GM23338 (cell line): ENCODE results near the gene ACOT8. TPM values are rescaled to one million over a fixed set of nuclear protein-coding genes. Genes with fewer than 3 reads are reported as not detected.

Source experiments
- ATAC-seq: fragments of 200-7000 bp; cut with Tn5 transposase; 3 replicates; pipeline ENCODE4 v1.9.1; 2020
- DNase-seq: peaks from one replicate; pipeline ENCODE4 v3.0.0-alpha.2; 2015; ENCODE audit warnings: low spot score
- H2AFZ ChIP-seq: fragments of 200-600 bp; sonication (generic); 2 replicates; pipeline ENCODE4 v1.8.0; 2016; ENCODE audit warnings: antibody characterized with exemption, mild to moderate bottlenecking, moderate library complexity
- H3F3A ChIP-seq: fragments of 200-600 bp; sonication (generic); replicated peaks from 2 replicates; pipeline ENCODE4 v1.8.0; 2017; ENCODE audit warnings: antibody characterized with exemption, mixed run types, low read depth
- H3K27ac ChIP-seq: fragments of 200-600 bp; sonication (generic); 2 replicates; pipeline ENCODE4 v1.6.1; 2016; ENCODE audit warnings: low read depth
- H3K27me3 ChIP-seq: fragments of 200-600 bp; sonication (generic); 2 replicates; pipeline ENCODE4 v1.8.0; 2016; ENCODE audit warnings: mild to moderate bottlenecking, mixed run types, moderate library complexity; ENCODE audit not compliant: insufficient read depth
- H3K36me3 ChIP-seq: fragments of 200-600 bp; sonication (generic); 2 replicates; pipeline ENCODE4 v1.8.0; 2016; ENCODE audit warnings: mild to moderate bottlenecking; ENCODE audit not compliant: insufficient read depth
- H3K4me1 ChIP-seq: fragments of 200-600 bp; sonication (generic); 2 replicates; pipeline ENCODE4 v1.8.0; 2016; ENCODE audit warnings: mild to moderate bottlenecking, moderate library complexity; ENCODE audit not compliant: insufficient read depth
- H3K4me2 ChIP-seq: fragments of 200-600 bp; sonication (generic); 2 replicates; pipeline ENCODE4 v1.7.1; 2017; ENCODE audit warnings: mixed run types
- H3K4me3 ChIP-seq: fragments of 200-600 bp; sonication (generic); 2 replicates; pipeline ENCODE4 v1.6.1; 2016; ENCODE audit warnings: mixed run types
- H3K79me2 ChIP-seq: fragments of 200-600 bp; sonication (generic); replicated peaks from 2 replicates; pipeline ENCODE4 v1.8.0; 2017; ENCODE audit warnings: mild to moderate bottlenecking; ENCODE audit not compliant: insufficient read depth
- H3K9me2 ChIP-seq: fragments of 200-600 bp; sonication (generic); 2 replicates; pipeline ENCODE4 v1.8.0; 2017; ENCODE audit not compliant: insufficient read depth
- H4K20me1 ChIP-seq: fragments of 200-600 bp; sonication (generic); replicated peaks from 2 replicates; pipeline ENCODE4 v1.8.0; 2017; ENCODE audit warnings: mild to moderate bottlenecking; ENCODE audit not compliant: insufficient read depth
- H3K27ac Mint-ChIP-seq: 2 replicates; pipeline ENCODE4 v1.8.0; 2020; ENCODE audit warnings: inconsistent platforms, mild to moderate bottlenecking, moderate library complexity, mixed read lengths
- H3K27me3 Mint-ChIP-seq: 3 replicates; pipeline ENCODE4 v1.8.0; 2022; ENCODE audit warnings: low read depth, mild to moderate bottlenecking, moderate library complexity, mixed read lengths, inconsistent platforms; ENCODE audit not compliant: insufficient read depth, poor library complexity
- H3K36me3 Mint-ChIP-seq: 3 replicates; pipeline ENCODE4 v1.8.0; 2021; ENCODE audit warnings: low read depth, mild to moderate bottlenecking, inconsistent platforms, moderate library complexity, mixed read lengths
- H3K4me1 Mint-ChIP-seq: 3 replicates; pipeline ENCODE4 v1.8.0; 2020; ENCODE audit warnings: mild to moderate bottlenecking, inconsistent platforms, mixed read lengths
- H3K4me3 Mint-ChIP-seq: 3 replicates; pipeline ENCODE4 v1.8.0; 2021; ENCODE audit warnings: moderate library complexity, mild to moderate bottlenecking, inconsistent platforms, mixed read lengths
- H3K9me3 Mint-ChIP-seq: 3 replicates; pipeline ENCODE4 v1.8.0; 2020; ENCODE audit warnings: moderate library complexity, mild to moderate bottlenecking, inconsistent platforms, mixed read lengths
- CREB1 ChIP-seq: fragments of 250-450 bp; sonication (Bioruptor Pico); IDR thresholded peaks from 2 replicates; pipeline ENCODE4 v1.5.0; 2020; ENCODE audit warnings: low read depth, mild to moderate bottlenecking, moderate library complexity
- EZH2 ChIP-seq: fragments of 200-600 bp; sonication (generic); IDR thresholded peaks from one replicate; pipeline ENCODE4 v1.8.0; 2017; ENCODE audit warnings: antibody characterized with exemption, mild to moderate bottlenecking, low read depth; ENCODE audit not compliant: unreplicated experiment
- EZH2phosphoT487 ChIP-seq: fragments of 200-600 bp; sonication (generic); IDR thresholded peaks from one replicate; pipeline ENCODE4 v1.8.1; 2018; ENCODE audit warnings: antibody characterized with exemption; ENCODE audit not compliant: unreplicated experiment
- NANOG ChIP-seq: IDR thresholded peaks from 2 replicates; pipeline ENCODE4 v1.6.1; 2016; ENCODE audit warnings: antibody characterized with exemption, borderline replicate concordance
- POLR2AphosphoS5 ChIP-seq: IDR thresholded peaks from 2 replicates; pipeline ENCODE4 v1.6.1; 2016; ENCODE audit warnings: antibody characterized with exemption, low read depth
- STAT1 ChIP-seq: IDR thresholded peaks from one replicate; pipeline ENCODE4 v1.6.1; 2016; ENCODE audit warnings: antibody characterized with exemption; ENCODE audit not compliant: unreplicated experiment
- ZNF114 ChIP-seq: fragments of 250-450 bp; sonication (Bioruptor Pico); IDR thresholded peaks from 2 replicates; pipeline ENCODE4 v1.5.0; 2020; ENCODE audit warnings: mild to moderate bottlenecking, moderate library complexity
- polyA plus RNA-seq: library from polyadenylated mRNA; unstranded; fragments of >200 nt; fragmentation: Nextera tagmentation; extraction: Ambion mirVana; gene quantifications from 2 replicates; pipeline ENCODE4 v1.2.1, GENCODE V29; 2016
- total RNA-seq: library from RNA; depleted of rRNA; stranded (reverse); fragments of >200 nt; shearing (Covaris generic); gene quantifications from 2 replicates; pipeline ENCODE4 v1.2.3, GENCODE V29; 2014
- TF ChIP-seq, protein P1 (sequence below): IDR thresholded peaks from one replicate; pipeline ENCODE4 v1.6.1; 2018; ENCODE audit warnings: antibody characterized with exemption; ENCODE audit not compliant: unreplicated experiment
- TF ChIP-seq, protein P2 (sequence below), 2 experiments: fragments of 200-600 bp in 1 of 2; sonication (generic) in 1 of 2; conservative IDR thresholded peaks; 2 replicates each; pipeline versions ENCODE4 v1.5.1 to v1.6.1; 2016 to 2017; ENCODE audit warnings: antibody characterized with exemption in 2 of 2, low read depth in 2 of 2, mild to moderate bottlenecking in 2 of 2, moderate library complexity in 1 of 2
- TF ChIP-seq, protein P3 (sequence below): fragments of 250-450 bp; sonication (Bioruptor Pico); IDR thresholded peaks from 2 replicates; pipeline ENCODE4 v1.5.0; 2020; ENCODE audit warnings: mild to moderate bottlenecking, moderate library complexity

The ACOT8 gene
- total and polyA plus RNA-seq, 2 experiments from 2014 or later: 42.0 to 75.2 TPM

DNA sequence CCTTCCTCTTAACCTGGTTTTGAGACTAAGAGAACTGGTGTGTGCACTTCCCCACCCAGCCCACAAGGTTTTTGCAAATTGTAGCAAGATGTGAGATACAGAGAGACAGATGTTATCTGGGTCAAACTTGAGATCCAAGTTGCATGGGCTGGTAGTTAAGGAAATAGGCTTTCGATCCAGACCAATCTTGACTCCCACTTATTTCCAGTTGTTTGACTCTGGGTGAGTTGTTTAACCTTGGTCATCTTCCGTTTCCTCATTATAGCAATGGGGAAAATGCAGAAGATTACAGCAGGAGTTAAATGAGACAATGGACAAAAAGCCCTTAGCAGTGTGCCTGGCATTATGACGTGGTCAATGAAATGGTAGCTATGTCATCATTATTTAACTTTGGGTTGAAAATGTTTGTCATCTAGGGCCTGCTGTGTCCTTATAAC, 21.8 kb downstream of the ACOT8 start:
- Mint-ChIP-seq H3K9me3 (no peaks in the 10 kb centered on the region; the same call in 2 of the 3 replicates), H3K36me3 (peaks cover 18% of the 10 kb centered on the region; the same call in 2 of the 3 replicates), H3K4me3 (peak overlapping the region; percentile 77; the same call in 2 of the 3 replicates), H3K4me1 (peaks cover 12% of the 10 kb centered on the region), H3K27ac (no peak overlapping the region), H3K27me3 (peaks cover 12% of the 10 kb centered on the region)
- Histone ChIP-seq H3F3A (peaks cover 15% of the 10 kb centered on the region), H3K4me1 (peaks cover 20% of the 10 kb centered on the region; the same call in 1 of the 2 replicates), H3K27me3 (no peaks in the 10 kb centered on the region), H3K27ac (no peak overlapping the region), H3K4me3 (peak overlapping the region; percentile 82; the same call in 1 of the 2 replicates), H3K4me2 (peak overlapping the region; percentile 85; the same call in 1 of the 2 replicates), H3K9me2 (no peaks in the 10 kb centered on the region), H4K20me1 (peaks cover 13% of the 10 kb centered on the region), H3K36me3 (no peaks in the 10 kb centered on the region), H2AFZ (no peak overlapping the region), H3K79me2 (0 out of 2 replicates have a peak, but pooled peaks cover 3% of the 10 kb centered on the region)
- no peak for ATAC-seq
- TF ChIP-seq, protein P1, sequence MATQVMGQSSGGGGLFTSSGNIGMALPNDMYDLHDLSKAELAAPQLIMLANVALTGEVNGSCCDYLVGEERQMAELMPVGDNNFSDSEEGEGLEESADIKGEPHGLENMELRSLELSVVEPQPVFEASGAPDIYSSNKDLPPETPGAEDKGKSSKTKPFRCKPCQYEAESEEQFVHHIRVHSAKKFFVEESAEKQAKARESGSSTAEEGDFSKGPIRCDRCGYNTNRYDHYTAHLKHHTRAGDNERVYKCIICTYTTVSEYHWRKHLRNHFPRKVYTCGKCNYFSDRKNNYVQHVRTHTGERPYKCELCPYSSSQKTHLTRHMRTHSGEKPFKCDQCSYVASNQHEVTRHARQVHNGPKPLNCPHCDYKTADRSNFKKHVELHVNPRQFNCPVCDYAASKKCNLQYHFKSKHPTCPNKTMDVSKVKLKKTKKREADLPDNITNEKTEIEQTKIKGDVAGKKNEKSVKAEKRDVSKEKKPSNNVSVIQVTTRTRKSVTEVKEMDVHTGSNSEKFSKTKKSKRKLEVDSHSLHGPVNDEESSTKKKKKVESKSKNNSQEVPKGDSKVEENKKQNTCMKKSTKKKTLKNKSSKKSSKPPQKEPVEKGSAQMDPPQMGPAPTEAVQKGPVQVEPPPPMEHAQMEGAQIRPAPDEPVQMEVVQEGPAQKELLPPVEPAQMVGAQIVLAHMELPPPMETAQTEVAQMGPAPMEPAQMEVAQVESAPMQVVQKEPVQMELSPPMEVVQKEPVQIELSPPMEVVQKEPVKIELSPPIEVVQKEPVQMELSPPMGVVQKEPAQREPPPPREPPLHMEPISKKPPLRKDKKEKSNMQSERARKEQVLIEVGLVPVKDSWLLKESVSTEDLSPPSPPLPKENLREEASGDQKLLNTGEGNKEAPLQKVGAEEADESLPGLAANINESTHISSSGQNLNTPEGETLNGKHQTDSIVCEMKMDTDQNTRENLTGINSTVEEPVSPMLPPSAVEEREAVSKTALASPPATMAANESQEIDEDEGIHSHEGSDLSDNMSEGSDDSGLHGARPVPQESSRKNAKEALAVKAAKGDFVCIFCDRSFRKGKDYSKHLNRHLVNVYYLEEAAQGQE: no peak
- no peak for TF ChIP-seq EZH2phosphoT487
- no peak for TF ChIP-seq ZNF114 (CRISPR knock-in tag)
- TF ChIP-seq POLR2AphosphoS5: no peak
- no peak for TF ChIP-seq NANOG
- TF ChIP-seq CREB1 (CRISPR knock-in tag): no peak
- no peak for TF ChIP-seq EZH2
- no peak for TF ChIP-seq STAT1
- TF ChIP-seq, protein P2, sequence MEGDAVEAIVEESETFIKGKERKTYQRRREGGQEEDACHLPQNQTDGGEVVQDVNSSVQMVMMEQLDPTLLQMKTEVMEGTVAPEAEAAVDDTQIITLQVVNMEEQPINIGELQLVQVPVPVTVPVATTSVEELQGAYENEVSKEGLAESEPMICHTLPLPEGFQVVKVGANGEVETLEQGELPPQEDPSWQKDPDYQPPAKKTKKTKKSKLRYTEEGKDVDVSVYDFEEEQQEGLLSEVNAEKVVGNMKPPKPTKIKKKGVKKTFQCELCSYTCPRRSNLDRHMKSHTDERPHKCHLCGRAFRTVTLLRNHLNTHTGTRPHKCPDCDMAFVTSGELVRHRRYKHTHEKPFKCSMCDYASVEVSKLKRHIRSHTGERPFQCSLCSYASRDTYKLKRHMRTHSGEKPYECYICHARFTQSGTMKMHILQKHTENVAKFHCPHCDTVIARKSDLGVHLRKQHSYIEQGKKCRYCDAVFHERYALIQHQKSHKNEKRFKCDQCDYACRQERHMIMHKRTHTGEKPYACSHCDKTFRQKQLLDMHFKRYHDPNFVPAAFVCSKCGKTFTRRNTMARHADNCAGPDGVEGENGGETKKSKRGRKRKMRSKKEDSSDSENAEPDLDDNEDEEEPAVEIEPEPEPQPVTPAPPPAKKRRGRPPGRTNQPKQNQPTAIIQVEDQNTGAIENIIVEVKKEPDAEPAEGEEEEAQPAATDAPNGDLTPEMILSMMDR (conservative IDR thresholded peaks at IDR 0.05; ENCODE audit: low read depth in 2 of 2): no peak
- TF ChIP-seq, protein P3, sequence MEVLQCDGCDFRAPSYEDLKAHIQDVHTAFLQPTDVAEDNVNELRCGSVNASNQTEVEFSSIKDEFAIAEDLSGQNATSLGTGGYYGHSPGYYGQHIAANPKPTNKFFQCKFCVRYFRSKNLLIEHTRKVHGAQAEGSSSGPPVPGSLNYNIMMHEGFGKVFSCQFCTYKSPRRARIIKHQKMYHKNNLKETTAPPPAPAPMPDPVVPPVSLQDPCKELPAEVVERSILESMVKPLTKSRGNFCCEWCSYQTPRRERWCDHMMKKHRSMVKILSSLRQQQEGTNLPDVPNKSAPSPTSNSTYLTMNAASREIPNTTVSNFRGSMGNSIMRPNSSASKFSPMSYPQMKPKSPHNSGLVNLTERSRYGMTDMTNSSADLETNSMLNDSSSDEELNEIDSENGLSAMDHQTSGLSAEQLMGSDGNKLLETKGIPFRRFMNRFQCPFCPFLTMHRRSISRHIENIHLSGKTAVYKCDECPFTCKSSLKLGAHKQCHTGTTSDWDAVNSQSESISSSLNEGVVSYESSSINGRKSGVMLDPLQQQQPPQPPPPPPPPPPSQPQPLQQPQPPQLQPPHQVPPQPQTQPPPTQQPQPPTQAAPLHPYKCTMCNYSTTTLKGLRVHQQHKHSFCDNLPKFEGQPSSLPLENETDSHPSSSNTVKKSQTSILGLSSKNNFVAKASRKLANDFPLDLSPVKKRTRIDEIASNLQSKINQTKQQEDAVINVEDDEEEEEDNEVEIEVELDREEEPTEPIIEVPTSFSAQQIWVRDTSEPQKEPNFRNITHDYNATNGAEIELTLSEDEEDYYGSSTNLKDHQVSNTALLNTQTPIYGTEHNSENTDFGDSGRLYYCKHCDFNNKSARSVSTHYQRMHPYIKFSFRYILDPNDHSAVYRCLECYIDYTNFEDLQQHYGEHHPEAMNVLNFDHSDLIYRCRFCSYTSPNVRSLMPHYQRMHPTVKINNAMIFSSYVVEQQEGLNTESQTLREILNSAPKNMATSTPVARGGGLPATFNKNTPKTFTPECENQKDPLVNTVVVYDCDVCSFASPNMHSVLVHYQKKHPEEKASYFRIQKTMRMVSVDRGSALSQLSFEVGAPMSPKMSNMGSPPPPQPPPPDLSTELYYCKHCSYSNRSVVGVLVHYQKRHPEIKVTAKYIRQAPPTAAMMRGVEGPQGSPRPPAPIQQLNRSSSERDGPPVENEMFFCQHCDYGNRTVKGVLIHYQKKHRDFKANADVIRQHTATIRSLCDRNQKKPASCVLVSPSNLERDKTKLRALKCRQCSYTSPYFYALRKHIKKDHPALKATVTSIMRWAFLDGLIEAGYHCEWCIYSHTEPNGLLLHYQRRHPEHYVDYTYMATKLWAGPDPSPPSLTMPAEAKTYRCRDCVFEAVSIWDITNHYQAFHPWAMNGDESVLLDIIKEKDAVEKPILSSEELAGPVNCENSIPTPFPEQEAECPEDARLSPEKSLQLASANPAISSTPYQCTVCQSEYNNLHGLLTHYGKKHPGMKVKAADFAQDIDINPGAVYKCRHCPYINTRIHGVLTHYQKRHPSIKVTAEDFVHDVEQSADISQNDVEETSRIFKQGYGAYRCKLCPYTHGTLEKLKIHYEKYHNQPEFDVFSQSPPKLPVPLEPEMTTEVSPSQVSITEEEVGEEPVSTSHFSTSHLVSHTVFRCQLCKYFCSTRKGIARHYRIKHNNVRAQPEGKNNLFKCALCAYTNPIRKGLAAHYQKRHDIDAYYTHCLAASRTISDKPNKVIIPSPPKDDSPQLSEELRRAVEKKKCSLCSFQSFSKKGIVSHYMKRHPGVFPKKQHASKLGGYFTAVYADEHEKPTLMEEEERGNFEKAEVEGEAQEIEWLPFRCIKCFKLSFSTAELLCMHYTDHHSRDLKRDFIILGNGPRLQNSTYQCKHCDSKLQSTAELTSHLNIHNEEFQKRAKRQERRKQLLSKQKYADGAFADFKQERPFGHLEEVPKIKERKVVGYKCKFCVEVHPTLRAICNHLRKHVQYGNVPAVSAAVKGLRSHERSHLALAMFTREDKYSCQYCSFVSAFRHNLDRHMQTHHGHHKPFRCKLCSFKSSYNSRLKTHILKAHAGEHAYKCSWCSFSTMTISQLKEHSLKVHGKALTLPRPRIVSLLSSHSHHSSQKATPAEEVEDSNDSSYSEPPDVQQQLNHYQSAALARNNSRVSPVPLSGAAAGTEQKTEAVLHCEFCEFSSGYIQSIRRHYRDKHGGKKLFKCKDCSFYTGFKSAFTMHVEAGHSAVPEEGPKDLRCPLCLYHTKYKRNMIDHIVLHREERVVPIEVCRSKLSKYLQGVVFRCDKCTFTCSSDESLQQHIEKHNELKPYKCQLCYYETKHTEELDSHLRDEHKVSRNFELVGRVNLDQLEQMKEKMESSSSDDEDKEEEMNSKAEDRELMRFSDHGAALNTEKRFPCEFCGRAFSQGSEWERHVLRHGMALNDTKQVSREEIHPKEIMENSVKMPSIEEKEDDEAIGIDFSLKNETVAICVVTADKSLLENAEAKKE (CRISPR knock-in tag): no peak
- no peak for DNase-seq
